Astrocyte of the cerebellum (primary cell): ENCODE measurements around the gene KIRREL3.

ENCODE experiments used
- DNase-seq: peaks from one replicate; pipeline ENCODE4 v3.0.0-alpha.2; 2011; ENCODE audit warnings: low read depth
- H3K4me3 ChIP-seq: 2 replicates; pipeline ENCODE4 v1.5.1; 2011; ENCODE audit warnings: mild to moderate bottlenecking, low read depth, low read length, moderate library complexity
- CTCF ChIP-seq: IDR thresholded peaks from 2 replicates; pipeline ENCODE4 v1.5.1; 2012; ENCODE audit warnings: low read length, low read depth, moderate library complexity, mild to moderate bottlenecking; ENCODE audit errors: missing control alignments
- in situ Hi-C: cut with HindIII; loops from 2 replicates; pipeline ENCODE4 v1.10.0; 2017; ENCODE audit warnings: low sequenced_read_pairs

KIRREL3 gene

DNA sequence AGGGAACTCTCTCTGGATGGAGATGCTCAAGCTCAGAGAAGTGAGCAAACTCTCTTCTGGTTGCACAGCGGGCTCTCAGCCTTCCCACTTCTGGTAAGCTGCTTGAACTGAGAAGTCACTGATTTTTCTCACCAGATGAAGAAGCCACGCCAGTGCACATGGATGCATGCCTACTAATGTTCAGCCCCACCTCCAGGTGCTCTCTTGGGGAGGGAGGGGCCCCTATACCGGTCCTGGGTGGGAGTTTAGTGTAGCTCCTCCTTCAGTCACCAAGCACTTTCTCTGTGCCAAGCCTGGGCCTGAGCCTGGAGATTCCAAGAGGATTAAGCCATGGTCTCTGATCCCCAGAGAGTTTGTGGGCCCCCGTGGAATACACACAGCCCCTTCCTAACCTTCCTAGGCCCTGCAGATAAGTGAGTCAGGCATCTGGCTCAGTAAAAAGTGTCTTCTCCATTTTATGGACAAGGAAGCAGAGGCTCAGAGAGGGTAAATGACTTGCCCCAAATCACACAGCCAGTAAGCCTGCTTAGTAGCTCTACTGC lies 502.9 kb downstream of the KIRREL3 start:
- in situ Hi-C loops, result no loop called here
- no peak for DNase-seq
- TF ChIP-seq CTCF, result no peak
- no peak overlapping the region for H3K4me3 ChIP-seq

DNA sequence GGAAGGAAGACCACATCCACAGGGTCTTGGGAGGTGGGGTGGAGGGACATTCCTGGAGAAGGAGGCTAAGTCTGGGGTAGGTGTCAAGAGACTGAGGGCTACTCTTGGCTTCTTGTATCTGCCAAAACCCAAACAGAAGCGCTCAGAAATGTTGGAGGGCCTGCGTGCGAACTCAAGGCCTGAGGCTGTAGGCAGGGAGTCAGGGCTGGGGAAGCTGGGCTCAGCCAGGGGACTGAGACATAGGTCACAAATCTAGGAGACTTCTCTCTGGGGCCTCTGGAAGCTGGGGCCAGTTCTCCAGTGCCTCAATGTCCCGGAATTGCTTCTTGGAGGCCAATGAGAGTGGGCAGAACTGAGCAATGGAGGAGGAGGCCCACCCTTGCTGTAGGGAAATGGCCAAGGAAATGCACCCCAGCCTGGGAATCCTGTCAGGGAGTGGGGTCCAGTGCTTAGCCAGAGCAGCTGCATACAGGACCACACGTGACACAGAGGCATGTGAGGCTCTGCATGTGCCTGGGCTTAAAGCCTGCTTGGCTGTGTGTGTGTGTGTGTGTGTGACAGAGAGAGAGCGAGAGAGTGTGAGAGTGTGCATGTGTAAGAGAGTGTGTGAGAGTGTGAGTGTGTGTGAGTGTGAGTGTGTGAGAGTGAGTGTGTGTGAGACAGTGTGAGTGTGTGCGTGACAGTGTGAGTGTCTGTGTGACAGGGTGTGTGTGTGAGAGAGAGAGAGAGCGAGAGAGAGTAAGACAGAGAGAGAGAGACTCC lies 503.8 kb downstream of the KIRREL3 start:
- TF ChIP-seq CTCF, result no peak
- no peak for DNase-seq
- in situ Hi-C loops, result no loop called here
- H3K4me3 ChIP-seq, result no peak overlapping the region

DNA sequence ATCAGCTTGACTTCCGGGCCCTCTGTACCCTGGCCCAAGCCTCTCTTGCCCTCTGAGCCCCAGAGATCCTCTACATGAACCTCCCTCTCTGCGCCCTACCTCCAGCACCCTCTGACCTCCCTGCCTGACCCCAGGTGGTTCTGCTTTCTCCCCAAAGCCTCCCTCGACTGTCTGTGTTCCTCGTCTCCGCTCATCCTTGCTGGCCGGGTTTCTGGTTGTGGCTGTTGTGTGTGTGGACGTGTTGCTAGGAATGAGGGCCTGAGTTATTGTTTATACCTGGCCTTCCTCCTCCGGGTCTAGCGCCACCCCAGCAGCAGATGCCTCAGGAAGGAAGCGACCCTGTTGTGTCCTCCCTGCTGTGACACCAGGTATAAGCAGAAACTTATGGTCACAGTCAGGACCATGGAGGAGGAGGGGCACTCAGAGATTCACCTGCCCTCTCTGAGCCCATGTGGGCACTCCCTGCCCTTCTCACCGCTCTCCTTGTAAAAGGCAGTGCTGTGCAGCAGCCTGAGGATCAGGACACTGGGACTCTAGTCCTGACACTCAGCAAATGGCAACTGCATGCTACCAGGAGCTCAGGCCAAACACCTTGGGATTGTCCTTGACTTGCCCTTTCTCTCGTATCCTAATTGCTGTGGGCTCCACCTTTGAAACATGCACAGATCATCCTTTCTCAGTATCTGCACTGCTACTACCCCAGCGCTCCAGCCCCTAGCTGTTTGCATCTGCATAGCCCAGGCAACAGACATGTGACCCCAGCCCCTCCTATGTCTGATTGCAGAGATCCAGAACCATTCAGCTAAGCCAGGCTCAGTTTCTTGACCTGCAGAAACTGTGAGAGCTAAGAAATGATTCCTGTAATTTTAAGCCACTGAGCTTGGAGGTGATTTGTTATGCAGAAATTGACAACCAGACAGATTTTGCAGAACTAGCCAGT lies 505.0 kb downstream of the KIRREL3 start:
- TF ChIP-seq CTCF, result no peak
- in situ Hi-C loops, result no loop called here
- DNase-seq, result no peak
- H3K4me3 ChIP-seq, result no peak overlapping the region

GRCh38 chr11:126494831-126495230 lies 505.7 kb downstream of the KIRREL3 start:
- in situ Hi-C loops, result no loop called here
- no peak for DNase-seq
- no peak for TF ChIP-seq CTCF
- H3K4me3 ChIP-seq, result no peak overlapping the region

GRCh38 chr11:126492331-126493082 lies 508.1 kb downstream of the KIRREL3 start:
- in situ Hi-C loops, result no loop called here

More at GRCh38 chr11:126492331-126493082, 508.1 kb downstream of the KIRREL3 start:
- H3K4me3 ChIP-seq, result no peak overlapping the region
- no peak for DNase-seq
- TF ChIP-seq CTCF, result no peak
